ENCODE results near the gene CHST8.

The CHST8 gene

DNA sequence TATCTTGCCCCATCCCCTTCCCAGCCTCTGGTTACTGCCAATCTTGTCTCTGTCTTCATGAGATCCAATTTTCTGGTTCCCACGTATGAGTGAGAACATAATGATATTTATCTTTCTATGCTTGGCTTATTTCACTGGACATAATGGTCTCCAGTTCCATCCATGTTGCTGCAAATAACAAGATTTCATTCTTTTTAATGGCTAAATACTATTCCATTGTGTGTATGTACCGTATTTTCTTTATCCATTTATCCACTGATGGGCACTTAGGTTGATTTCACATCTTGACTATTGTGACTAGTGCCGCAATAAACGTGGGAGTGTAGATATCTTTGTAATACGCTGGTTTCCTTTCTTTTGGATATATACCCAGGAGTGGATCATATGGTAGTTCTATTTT is 43.0 kb downstream of the CHST8 start:
- no peak overlapping the region for H3K9ac ChIP-seq (ENCODE audit: low read depth, low read length)
- H2AFZ ChIP-seq (ENCODE audit: low read depth, low read length) = no peak overlapping the region
- no peak for DNase-seq
- no peak overlapping the region for H3K4me3 ChIP-seq (ENCODE audit: low read depth in 1 of 2, low read length in 2 of 2)
- no peaks in the 10 kb centered on the region for H3K4me1 ChIP-seq (ENCODE audit: insufficient read depth, low read length)
- no peak for ATAC-seq (ENCODE audit: insufficient read depth, low read depth)
- TF ChIP-seq EZH2 (IDR thresholded peaks at IDR 0.05; ENCODE audit: borderline replicate concordance, low read depth, low read length, severe bottlenecking) (no peak), CTCF (IDR thresholded peaks at IDR 0.05; ENCODE audit: borderline replicate concordance, extremely low read depth, low read length, poor library complexity, severe bottlenecking) (no peak)
- H4K20me1 ChIP-seq (ENCODE audit: insufficient read depth, low read length) = peaks cover 4% of the 10 kb centered on the region
- H3K27ac ChIP-seq (ENCODE audit: low read length) = no peak overlapping the region
- no peak overlapping the region for H3K4me2 ChIP-seq (ENCODE audit: insufficient read depth, low read length)
- no peaks in the 10 kb centered on the region for H3K36me3 ChIP-seq (ENCODE audit: insufficient read depth, low read length)
- H3K9me3 ChIP-seq (ENCODE audit: insufficient read depth, low read length, severe bottlenecking) = no peaks in the 10 kb centered on the region
- no peaks in the 10 kb centered on the region for H3K27me3 ChIP-seq (ENCODE audit: insufficient read depth, low read length, poor library complexity)
- no peaks in the 10 kb centered on the region for H3K79me2 ChIP-seq (ENCODE audit: insufficient read depth, low read length)

DNA sequence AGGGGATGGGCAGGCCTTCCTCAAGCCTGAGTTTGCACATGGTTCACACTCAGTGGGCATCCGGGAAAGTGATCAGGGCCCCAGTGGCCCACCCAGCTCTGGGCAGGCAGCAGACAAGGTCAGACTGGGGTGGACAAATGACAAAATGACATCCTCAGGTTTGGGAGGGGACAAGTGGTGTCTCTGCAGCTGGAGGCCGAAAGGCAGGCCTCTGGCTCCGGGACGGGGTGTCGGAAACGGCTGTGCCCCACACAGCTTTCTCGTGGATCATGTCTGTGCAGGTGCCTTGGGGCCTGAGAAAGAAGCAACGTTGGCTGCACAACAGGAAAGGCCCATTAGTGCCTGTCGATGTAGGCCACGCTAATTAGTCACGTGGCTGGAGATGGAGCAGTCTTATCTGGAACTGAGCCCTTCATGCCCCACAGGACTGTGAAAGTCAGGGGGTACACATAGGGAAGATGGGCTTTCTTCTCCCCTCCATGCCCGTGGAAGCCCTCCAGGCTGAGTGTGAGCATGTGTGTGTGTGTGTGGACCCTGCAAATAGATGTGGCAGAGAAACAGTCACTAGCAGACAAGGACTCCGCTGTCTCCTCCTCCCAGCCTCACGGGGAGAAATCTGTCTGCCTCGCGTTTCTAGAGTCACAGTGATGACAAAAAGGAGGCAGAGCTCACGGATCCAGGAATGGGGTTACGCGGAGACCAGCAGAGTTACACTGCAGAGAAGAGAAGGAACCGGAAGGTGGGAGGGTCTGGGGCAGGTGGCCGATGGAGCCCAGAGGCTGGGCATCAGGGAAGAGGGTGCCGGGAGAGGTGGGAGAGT is 44.2 kb downstream of the CHST8 start:
- Histone ChIP-seq H3K27me3 (ENCODE audit: insufficient read depth, low read length, poor library complexity) (no peaks in the 10 kb centered on the region), H2AFZ (ENCODE audit: low read depth, low read length) (no peak overlapping the region), H3K9me3 (ENCODE audit: insufficient read depth, low read length, severe bottlenecking) (no peaks in the 10 kb centered on the region), H3K4me3 (ENCODE audit: low read depth in 1 of 2, low read length in 2 of 2) (no peak overlapping the region), H4K20me1 (ENCODE audit: insufficient read depth, low read length) (peaks cover 4% of the 10 kb centered on the region), H3K9ac (ENCODE audit: low read depth, low read length) (no peak overlapping the region), H3K79me2 (ENCODE audit: insufficient read depth, low read length) (no peaks in the 10 kb centered on the region), H3K27ac (ENCODE audit: low read length) (no peak overlapping the region), H3K4me1 (ENCODE audit: insufficient read depth, low read length) (no peaks in the 10 kb centered on the region), H3K36me3 (ENCODE audit: insufficient read depth, low read length) (no peaks in the 10 kb centered on the region), H3K4me2 (ENCODE audit: insufficient read depth, low read length) (no peak overlapping the region)
- ATAC-seq (ENCODE audit: insufficient read depth, low read depth) (no peak), DNase-seq (no peak)
- no peak for TF ChIP-seq CTCF (IDR thresholded peaks at IDR 0.05; ENCODE audit: borderline replicate concordance, extremely low read depth, low read length, poor library complexity, severe bottlenecking)

GRCh38 chr19:33667141-33667650 is 45.4 kb downstream of the CHST8 start:
- peaks cover 4% of the 10 kb centered on the region for H4K20me1 ChIP-seq (ENCODE audit: insufficient read depth, low read length)
- ATAC-seq (ENCODE audit: insufficient read depth, low read depth) (no peak), DNase-seq (no peak)
- TF ChIP-seq CTCF (IDR thresholded peaks at IDR 0.05; ENCODE audit: borderline replicate concordance, extremely low read depth, low read length, poor library complexity, severe bottlenecking) (no peak), EZH2 (IDR thresholded peaks at IDR 0.05; ENCODE audit: borderline replicate concordance, low read depth, low read length, severe bottlenecking) (no peak)
- H3K9me3 ChIP-seq (ENCODE audit: insufficient read depth, low read length, severe bottlenecking) = no peaks in the 10 kb centered on the region
- H3K4me3 ChIP-seq (ENCODE audit: low read depth in 1 of 2, low read length in 2 of 2) = no peak overlapping the region
- no peaks in the 10 kb centered on the region for H3K4me1 ChIP-seq (ENCODE audit: insufficient read depth, low read length)
- no peak overlapping the region for H3K4me2 ChIP-seq (ENCODE audit: insufficient read depth, low read length)
- H3K79me2 ChIP-seq (ENCODE audit: insufficient read depth, low read length) = no peaks in the 10 kb centered on the region
- H3K27ac ChIP-seq (ENCODE audit: low read length) = no peak overlapping the region
- no peaks in the 10 kb centered on the region for H3K27me3 ChIP-seq (ENCODE audit: insufficient read depth, low read length, poor library complexity)
- no peaks in the 10 kb centered on the region for H3K36me3 ChIP-seq (ENCODE audit: insufficient read depth, low read length)
- no peak overlapping the region for H2AFZ ChIP-seq (ENCODE audit: low read depth, low read length)
- H3K9ac ChIP-seq (ENCODE audit: low read depth, low read length) = no peak overlapping the region
